DND-41 (cell line): ENCODE data around the gene PGBD5.

Experiments
- ATAC-seq: fragments of 200-7000 bp; cut with Tn5 transposase; 3 replicates; pipeline ENCODE4 v1.9.1; 2021; ENCODE audit warnings: low read depth; ENCODE audit not compliant: insufficient read depth
- DNase-seq: peaks from one replicate; pipeline ENCODE4 v3.0.0-alpha.2; 2020
- H2AFZ ChIP-seq: 2 replicates; pipeline ENCODE4 v1.6.0; 2012; ENCODE audit warnings: low read depth, low read length
- H3K27ac ChIP-seq: 2 replicates; pipeline ENCODE4 v1.5.1; 2012; ENCODE audit warnings: low read length, inconsistent platforms
- H3K27me3 ChIP-seq: fragments of 200-600 bp; sonication (generic); 2 replicates; pipeline ENCODE4 v1.6.0; 2012; ENCODE audit warnings: low read length, mild to moderate bottlenecking, inconsistent platforms; ENCODE audit not compliant: insufficient read depth, poor library complexity
- H3K36me3 ChIP-seq: 2 replicates; pipeline ENCODE4 v1.5.1; 2012; ENCODE audit warnings: low read length, inconsistent platforms; ENCODE audit not compliant: insufficient read depth
- H3K4me1 ChIP-seq: 2 replicates; pipeline ENCODE4 v1.5.1; 2012; ENCODE audit warnings: mild to moderate bottlenecking, low read length; ENCODE audit not compliant: insufficient read depth
- H3K4me2 ChIP-seq: 2 replicates; pipeline ENCODE4 v1.6.0; 2012; ENCODE audit warnings: mild to moderate bottlenecking, moderate library complexity, low read length, inconsistent platforms; ENCODE audit not compliant: insufficient read depth
- H3K4me3 ChIP-seq, 2 experiments: fragments of 200-600 bp in 1 of 2; shearing (Covaris generic) in 1 of 2; 2 replicates each; pipeline ENCODE4 v1.5.1; 2012 to 2016; ENCODE audit warnings: inconsistent platforms in 2 of 2, low read length in 2 of 2, mild to moderate bottlenecking in 2 of 2, low read depth in 1 of 2, moderate library complexity in 1 of 2
- H3K79me2 ChIP-seq: 2 replicates; pipeline ENCODE4 v1.6.0; 2012; ENCODE audit warnings: low read length, inconsistent platforms; ENCODE audit not compliant: insufficient read depth
- H3K9ac ChIP-seq: 2 replicates; pipeline ENCODE4 v1.6.0; 2012; ENCODE audit warnings: low read depth, mild to moderate bottlenecking, inconsistent platforms, low read length, moderate library complexity
- H3K9me3 ChIP-seq: 2 replicates; pipeline ENCODE4 v1.5.1; 2012; ENCODE audit warnings: low read length, moderate library complexity, mild to moderate bottlenecking, inconsistent platforms; ENCODE audit not compliant: insufficient read depth, severe bottlenecking
- H4K20me1 ChIP-seq: 2 replicates; pipeline ENCODE4 v1.6.0; 2012; ENCODE audit warnings: low read length; ENCODE audit not compliant: insufficient read depth
- EZH2 ChIP-seq: IDR thresholded peaks from 3 replicates; pipeline ENCODE4 v1.6.1; 2012; ENCODE audit warnings: borderline replicate concordance, low read depth, mild to moderate bottlenecking, moderate library complexity, low read length, inconsistent platforms; ENCODE audit not compliant: severe bottlenecking
- TF ChIP-seq, protein P1 (sequence below): IDR thresholded peaks from 2 replicates; pipeline ENCODE4 v1.5.1; 2012; ENCODE audit warnings: borderline replicate concordance, low read length, moderate library complexity, mild to moderate bottlenecking; ENCODE audit not compliant: poor library complexity, severe bottlenecking; ENCODE audit errors: extremely low read depth

Gene PGBD5

DNA sequence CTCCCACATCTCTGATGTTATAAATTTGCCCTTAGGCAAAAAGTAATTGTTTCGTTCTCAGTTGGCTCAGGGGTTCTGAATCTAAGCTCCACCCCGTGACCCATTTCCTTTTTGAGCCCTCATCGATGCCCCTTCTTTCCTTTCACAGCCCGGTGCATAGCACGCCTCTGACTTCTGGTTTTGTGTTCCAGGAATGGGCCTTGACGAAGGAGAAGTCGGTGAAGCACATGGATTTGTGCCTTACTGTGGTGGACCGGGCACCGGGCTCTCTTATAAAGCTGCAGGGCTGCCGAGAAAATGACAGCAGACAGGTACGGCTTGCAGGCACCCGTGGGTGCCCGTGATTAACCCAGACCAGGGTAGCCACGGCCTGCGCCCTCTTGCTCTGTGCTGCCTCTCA lies 151.9 kb downstream of the PGBD5 start:
- Histone ChIP-seq H3K4me3 (no peak overlapping the region), H3K36me3 (peaks cover 96% of the 10 kb centered on the region), H3K4me1 (no peaks in the 10 kb centered on the region), H4K20me1 (peaks cover 47% of the 10 kb centered on the region), H3K4me2 (no peak overlapping the region), H3K79me2 (peaks cover 7% of the 10 kb centered on the region; the same call in 1 of the 2 replicates), H2AFZ (no peak overlapping the region), H3K9me3 (no peaks in the 10 kb centered on the region), H3K9ac (no peak overlapping the region), H3K27me3 (no peaks in the 10 kb centered on the region), H3K27ac (no peak overlapping the region)
- ATAC-seq (no peak), DNase-seq (no peak)
- TF ChIP-seq EZH2: no peak
- TF ChIP-seq, protein P1, sequence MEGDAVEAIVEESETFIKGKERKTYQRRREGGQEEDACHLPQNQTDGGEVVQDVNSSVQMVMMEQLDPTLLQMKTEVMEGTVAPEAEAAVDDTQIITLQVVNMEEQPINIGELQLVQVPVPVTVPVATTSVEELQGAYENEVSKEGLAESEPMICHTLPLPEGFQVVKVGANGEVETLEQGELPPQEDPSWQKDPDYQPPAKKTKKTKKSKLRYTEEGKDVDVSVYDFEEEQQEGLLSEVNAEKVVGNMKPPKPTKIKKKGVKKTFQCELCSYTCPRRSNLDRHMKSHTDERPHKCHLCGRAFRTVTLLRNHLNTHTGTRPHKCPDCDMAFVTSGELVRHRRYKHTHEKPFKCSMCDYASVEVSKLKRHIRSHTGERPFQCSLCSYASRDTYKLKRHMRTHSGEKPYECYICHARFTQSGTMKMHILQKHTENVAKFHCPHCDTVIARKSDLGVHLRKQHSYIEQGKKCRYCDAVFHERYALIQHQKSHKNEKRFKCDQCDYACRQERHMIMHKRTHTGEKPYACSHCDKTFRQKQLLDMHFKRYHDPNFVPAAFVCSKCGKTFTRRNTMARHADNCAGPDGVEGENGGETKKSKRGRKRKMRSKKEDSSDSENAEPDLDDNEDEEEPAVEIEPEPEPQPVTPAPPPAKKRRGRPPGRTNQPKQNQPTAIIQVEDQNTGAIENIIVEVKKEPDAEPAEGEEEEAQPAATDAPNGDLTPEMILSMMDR: no peak

DNA sequence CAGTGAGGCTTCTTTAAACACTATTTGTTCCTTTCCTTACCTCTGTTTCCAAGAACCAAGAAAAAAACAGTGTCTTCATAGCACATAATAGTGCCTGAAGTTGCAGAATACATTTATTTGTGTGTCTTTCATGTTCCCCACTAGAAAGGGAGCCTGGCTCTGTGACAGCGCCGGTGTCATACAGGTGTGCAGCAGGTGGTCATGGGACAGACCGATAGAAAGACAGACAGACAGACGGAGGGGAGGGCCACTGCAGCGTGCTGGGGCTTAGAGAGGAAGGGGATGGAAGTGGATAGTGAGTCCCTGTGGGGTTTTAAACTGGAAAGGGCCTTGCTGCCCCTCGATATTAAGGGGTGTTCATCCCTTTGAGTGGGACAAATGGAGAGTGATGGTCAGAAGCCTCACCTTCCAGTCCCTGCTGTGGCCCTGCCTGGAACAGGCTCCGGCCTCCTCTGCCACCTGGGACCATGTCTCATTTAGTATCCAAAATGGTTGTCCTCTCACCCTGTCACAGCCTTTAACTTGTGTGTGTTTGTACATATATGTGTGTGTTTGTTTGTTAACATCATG lies 152.9 kb downstream of the PGBD5 start:
- no peak overlapping the region for H3K9ac ChIP-seq
- no peak for ATAC-seq
- no peaks in the 10 kb centered on the region for H3K27me3 ChIP-seq
- H3K79me2 ChIP-seq: peaks cover 13% of the 10 kb centered on the region; the same call in 1 of the 2 replicates
- no peak overlapping the region for H2AFZ ChIP-seq
- no peak for TF ChIP-seq EZH2
- TF ChIP-seq, protein P1: no peak
- H4K20me1 ChIP-seq: peaks cover 41% of the 10 kb centered on the region
- peaks cover 96% of the 10 kb centered on the region for H3K36me3 ChIP-seq
- no peak for DNase-seq
- H3K4me1 ChIP-seq: no peaks in the 10 kb centered on the region
- no peak overlapping the region for H3K27ac ChIP-seq
- no peaks in the 10 kb centered on the region for H3K9me3 ChIP-seq
- no peak overlapping the region for H3K4me2 ChIP-seq
- no peak overlapping the region for H3K4me3 ChIP-seq

DNA sequence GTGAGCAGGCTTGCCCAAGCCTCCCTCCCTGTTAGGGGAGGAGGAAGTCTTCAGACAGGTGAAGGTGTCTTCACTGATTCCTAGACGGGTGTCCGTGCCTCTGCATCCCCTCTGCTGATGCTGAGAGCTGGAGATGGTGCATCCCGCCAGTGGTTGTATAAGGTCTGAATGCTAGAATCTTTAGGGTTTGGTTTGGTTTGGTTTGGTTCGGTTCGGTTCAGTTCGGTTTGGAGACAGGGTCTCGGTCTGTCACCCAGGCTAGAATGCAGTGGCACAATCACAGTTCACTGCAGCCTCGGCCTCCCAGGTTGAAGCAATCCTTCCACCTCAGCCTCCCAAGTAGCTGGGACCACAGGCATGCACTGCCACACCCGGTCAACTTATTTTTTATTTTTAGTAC lies 153.6 kb downstream of the PGBD5 start:
- Histone ChIP-seq H3K9ac (no peak overlapping the region), H3K9me3 (no peaks in the 10 kb centered on the region), H3K4me2 (no peak overlapping the region), H3K36me3 (peaks cover 98% of the 10 kb centered on the region), H3K27ac (no peak overlapping the region), H2AFZ (no peak overlapping the region), H3K4me3 (no peak overlapping the region), H3K27me3 (no peaks in the 10 kb centered on the region), H3K79me2 (peaks cover 12% of the 10 kb centered on the region; the same call in 1 of the 2 replicates), H3K4me1 (no peaks in the 10 kb centered on the region), H4K20me1 (peaks cover 48% of the 10 kb centered on the region)
- DNase-seq (no peak), ATAC-seq (no peak)
- TF ChIP-seq, protein P1: no peak
- no peak for TF ChIP-seq EZH2
